ENCODE data around the gene SERINC1. TPM values are rescaled to one million over a fixed set of nuclear protein-coding genes. Genes with fewer than 3 reads are reported as not detected.

The SERINC1 gene
- total RNA-seq (2011; cell fraction: chromatin; rRNA removed; ENCODE audit: low replicate concordance) = 38.5 and 69.1 TPM in 2 replicates
- total RNA-seq (2011; cell fraction: nucleolus; rRNA removed) = 36.2 and 45.5 TPM in 2 replicates
- 60.6 and 64.2 TPM in 2 replicates for total RNA-seq (2011; cell fraction: nucleoplasm; rRNA removed)
- total RNA-seq (2014; rRNA removed) = 27.3 and 28.8 TPM in 2 replicates
- total RNA-seq (2014; rRNA removed; fragmentation: Illumina TruSeq; extraction: Trizol) = 59.6 and 71.7 TPM in 2 replicates
- 36.1 and 39.7 TPM in 2 replicates for total RNA-seq (2015; rRNA removed; fragmentation: Illumina TruSeq; extraction: Trizol)
- 31.7 and 34.3 TPM in 2 replicates for total RNA-seq (2021)
- 41.2 and 64.6 TPM in 2 replicates for polyA plus RNA-seq (2011; rRNA removed)
- 11.4 and 28.5 TPM in 2 replicates for polyA plus RNA-seq (2011; cell fraction: cytosol; rRNA removed)
- 5.9 and 7.8 TPM in 2 replicates for polyA plus RNA-seq (2011; cell fraction: nucleus; rRNA removed)
- polyA plus RNA-seq (2012) = 36.2 and 48.5 TPM in 2 replicates
- polyA plus RNA-seq (2014; fragmentation: Illumina TruSeq; extraction: Trizol) = 46.1 and 47.9 TPM in 2 replicates
- polyA plus RNA-seq (2014; fragmentation: Nextera tagmentation; extraction: Ambion mirVana) = 10 to 100 TPM; 33.2 to 37.3 TPM
- 41.0 and 42.2 TPM in 2 replicates for polyA plus RNA-seq (2014; rRNA removed)
- 84.9 and 96.4 TPM in 2 replicates for polyA minus RNA-seq (2011; rRNA and poly(A)+ RNA removed)
- 25.8 and 31.9 TPM in 2 replicates for polyA minus RNA-seq (2011; cell fraction: cytosol; rRNA and poly(A)+ RNA removed)
- polyA minus RNA-seq (2011; cell fraction: nucleus; rRNA and poly(A)+ RNA removed) = 10.9 and 19.4 TPM in 2 replicates
- Bru-seq, nascent RNA = percentile 92 among the genes with signal in this experiment
- BruChase-seq, experiment 1, labeled RNA remaining after a 2-hour chase = percentile 91 among the genes with signal in this experiment
- percentile 91 among the genes with signal in this experiment for BruChase-seq, experiment 2, labeled RNA remaining after a 6-hour chase
- long read RNA-seq, experiment 1, transcript SERINC1-201 (10 exons, 3,137 nt) = major isoform, 139 of 162 reads
- long read RNA-seq, experiment 1, partial matches to known transcripts = 16 of 162 reads
- long read RNA-seq, experiment 1, other reads (novel, unspliced or antisense) = 7 of 162 reads
- long read RNA-seq, experiment 2, transcript SERINC1-201 (10 exons, 3,137 nt) = major isoform, 11 of 30 reads
- long read RNA-seq, experiment 2, partial matches to known transcripts = 18 of 30 reads
- long read RNA-seq, experiment 2, other reads (novel, unspliced or antisense) = 1 of 30 reads
- long read RNA-seq, experiment 3, transcript SERINC1-201 (10 exons, 3,137 nt) = major isoform, 22 of 27 reads
- long read RNA-seq, experiment 3, partial matches to known transcripts = 3 of 27 reads
- long read RNA-seq, experiment 3, other reads (novel, unspliced or antisense) = 2 of 27 reads

- Histone ChIP-seq H3K79me2 (ENCODE audit: control insufficient read depth, insufficient read depth, low read length) (peaks cover 59% of the 10 kb centered on the region), H4K20me1 (replicated peaks; ENCODE audit: control insufficient read depth, insufficient read depth, low read length) (no peaks in the 10 kb centered on the region; the same call in 1 of the 2 replicates), H3K27ac (ENCODE audit: extremely low read depth, low read depth, low read length) (peak within 1 kb of the TSS; percentile 87), H3K27me3 (ENCODE audit: control insufficient read depth in 2 of 2, insufficient read depth in 2 of 2, low read length in 2 of 2) (no peaks in the 10 kb centered on the region), H3K4me2 (ENCODE audit: insufficient read depth, low read length) (peak within 1 kb of the TSS; percentile 97), H3K4me1 (replicated peaks in 1 of 2; ENCODE audit: control insufficient read depth in 2 of 2, insufficient read depth in 2 of 2, low read length in 2 of 2) (peaks cover 0 to 6% of the 10 kb centered on the region in 2 experiments; a peak in 2 of 5 replicates), H3K9me3 (replicated peaks; ENCODE audit: control insufficient read depth, insufficient read depth, low read depth, low read length) (no peaks in the 10 kb centered on the region), H3K9me1 (ENCODE audit: control insufficient read depth, insufficient read depth, low read length) (no peaks in the 10 kb centered on the region), H3K4me3 (peak within 1 kb of the TSS; percentile 60), H2AFZ (ENCODE audit: low read depth, low read length) (peak within 1 kb of the TSS; percentile 99), H3K9ac (ENCODE audit: insufficient read depth in 1 of 2, low read depth in 2 of 2, low read length in 2 of 2) (peak within 1 kb of the TSS; percentile 83 to 97), H3K36me3 (ENCODE audit: control insufficient read depth, insufficient read depth, low read length) (peaks cover 2% of the 10 kb centered on the region; the same call in 1 of the 3 replicates)
- ChIA-PET CTCF (ENCODE audit: low intra/inter-chr PET ratio) (no interaction called here), POLR2A (interaction anchor here (0.6 to 1.8 kb wide), 3 partner anchors 12 to 317 kb away, joined by 3 to 6 read pairs (median 3); no protein-coding TSS in a partner anchor)
- ATAC-seq (peak; percentile 96), FAIRE-seq (peak; percentile 99), DNase-seq (ENCODE audit: extremely low read depth in 1 of 4, low spot score in 3 of 4) (peak; percentile 91 to 97 (median 92))
- in situ Hi-C loops (cut with MboI) (no loop called here), intact Hi-C loops (cut with micrococcal nuclease) (loop anchor here (5.0 kb wide), 2 partner anchors 89 to 241 kb away; no protein-coding TSS in a partner anchor)
- 1% methylated on average over 47 of the region's 49 CpGs for WGBS (ENCODE audit: insufficient coverage, low coverage, missing lambda C conversion rate)
- BruUV-seq (replicated peaks) = TSS peak; percentile 74
- TF ChIP-seq ARNT (IDR thresholded peaks at IDR 0.05) (peak in 1 of 2 experiments; percentile 60; a peak in 1 of 4 replicates), HOMEZ (CRISPR knock-in tag; IDR thresholded peaks at IDR 0.05) (no peak), PATZ1 (CRISPR knock-in tag; IDR thresholded peaks at IDR 0.05; ENCODE audit: borderline replicate concordance) (no peak), JUNB (CRISPR knock-in tag; conservative IDR thresholded peaks at IDR 0.05) (no peak), NFE2L1 (tag; IDR thresholded peaks at IDR 0.05; ENCODE audit: borderline replicate concordance, low read depth) (no peak), POLR2H (tag; IDR thresholded peaks at IDR 0.05; ENCODE audit: low read depth) (peak; percentile 72), ATF4 (CRISPR knock-in tag; IDR thresholded peaks at IDR 0.05) (no peak), ZNF778 (CRISPR knock-in tag; IDR thresholded peaks at IDR 0.05) (no peak), ZNF436 (CRISPR knock-in tag; IDR thresholded peaks at IDR 0.05) (no peak), ZNF644 (tag; IDR thresholded peaks at IDR 0.05; ENCODE audit: low read depth) (no peak)
Observed at GRCh38 chr6:122471107-122472021, at the start of gene SERINC1. SERINC1 (minus strand) TSS chr6:122471807; CDS start chr6:122471737, 70 bp downstream.
